HG03460 (cell line): ENCODE data around the gene REP15.
"Not testable (repeated sequence)": the region's sequence is repeated elsewhere in the genome, so short reads cannot be mapped to it uniquely, and the experiment has no call there.

Experiments
- ATAC-seq: cut with Tn5 transposase; IDR thresholded peaks from one replicate; pipeline ENCODE4 v1.9.1; 2021; ENCODE audit not compliant: unreplicated experiment

The REP15 gene, protein sequence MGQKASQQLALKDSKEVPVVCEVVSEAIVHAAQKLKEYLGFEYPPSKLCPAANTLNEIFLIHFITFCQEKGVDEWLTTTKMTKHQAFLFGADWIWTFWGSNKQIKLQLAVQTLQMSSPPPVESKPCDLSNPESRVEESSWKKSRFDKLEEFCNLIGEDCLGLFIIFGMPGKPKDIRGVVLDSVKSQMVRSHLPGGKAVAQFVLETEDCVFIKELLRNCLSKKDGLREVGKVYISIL

DNA sequence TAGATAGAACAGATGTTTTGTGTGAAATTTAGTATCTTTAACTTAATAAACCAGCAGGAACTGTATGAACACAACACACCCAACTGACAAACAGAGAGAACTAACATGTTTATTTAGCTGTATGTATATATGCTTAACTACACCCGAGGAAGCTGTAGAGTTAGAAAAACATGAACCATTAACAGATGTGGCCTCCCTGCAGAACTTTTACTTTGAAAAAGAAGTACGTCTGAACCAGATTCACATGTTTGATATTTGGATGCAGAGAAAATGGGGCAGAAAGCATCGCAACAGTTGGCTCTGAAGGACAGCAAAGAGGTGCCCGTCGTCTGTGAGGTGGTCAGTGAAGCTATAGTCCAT, at the start of gene REP15:
Gene REP15 (plus strand): TSS at position 155 of the 360 bp plus-strand sequence. CDS start 116 bp downstream, at position 271.
- no peak for ATAC-seq

DNA sequence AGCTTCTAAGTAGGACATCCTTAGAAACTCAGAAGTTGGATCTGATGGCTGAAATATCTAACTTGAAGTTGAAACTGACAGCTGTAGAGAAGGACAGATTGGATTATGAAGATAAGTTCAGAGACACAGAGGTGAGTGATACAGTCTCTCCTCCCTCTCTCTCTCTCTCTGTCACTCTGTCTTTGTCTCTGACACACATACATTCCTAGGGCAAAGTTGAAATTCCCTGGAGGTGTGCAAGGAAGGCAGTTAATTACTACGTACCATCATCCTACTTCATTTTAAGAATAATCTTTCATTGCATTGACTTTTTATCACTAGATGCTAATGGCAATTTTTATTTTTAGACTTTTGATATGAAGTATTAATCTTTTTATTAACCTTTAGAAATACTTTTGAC, 46.2 kb upstream of the REP15 start:
- no peak for ATAC-seq

DNA sequence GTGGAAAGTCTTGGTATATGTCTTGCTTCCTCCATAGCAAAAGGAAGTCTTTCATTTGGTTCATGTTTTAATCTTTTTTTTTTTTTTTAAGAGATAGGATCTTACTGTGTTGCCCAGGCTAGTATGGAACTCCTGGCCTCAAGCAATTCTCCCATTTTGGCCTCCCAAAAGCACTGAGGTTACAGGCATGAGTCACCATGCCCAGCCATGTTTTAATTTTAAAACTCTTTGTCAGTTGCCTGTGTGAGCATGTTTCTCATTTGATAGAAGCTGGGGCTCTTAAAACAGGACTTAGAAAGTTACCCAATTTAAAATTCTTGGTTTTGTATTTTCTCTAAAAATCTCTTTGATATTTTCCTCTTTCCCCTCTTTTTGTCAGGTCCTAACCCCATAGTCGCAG, 45.0 kb upstream of the REP15 start:
- no peak for ATAC-seq

- ATAC-seq = no peak
Measured at GRCh38 chr12:27652174-27652763, 44.0 kb upstream of the REP15 start.

- no peak for ATAC-seq
Measured at GRCh38 chr12:27653661-27654060, 42.6 kb upstream of the REP15 start.

- ATAC-seq = not testable (repeated sequence)
Measured at GRCh38 chr12:27655476-27655875, 40.8 kb upstream of the REP15 start.

GRCh38 chr12:27657296-27657695, 39.0 kb upstream of the REP15 start:
- no peak for ATAC-seq

DNA sequence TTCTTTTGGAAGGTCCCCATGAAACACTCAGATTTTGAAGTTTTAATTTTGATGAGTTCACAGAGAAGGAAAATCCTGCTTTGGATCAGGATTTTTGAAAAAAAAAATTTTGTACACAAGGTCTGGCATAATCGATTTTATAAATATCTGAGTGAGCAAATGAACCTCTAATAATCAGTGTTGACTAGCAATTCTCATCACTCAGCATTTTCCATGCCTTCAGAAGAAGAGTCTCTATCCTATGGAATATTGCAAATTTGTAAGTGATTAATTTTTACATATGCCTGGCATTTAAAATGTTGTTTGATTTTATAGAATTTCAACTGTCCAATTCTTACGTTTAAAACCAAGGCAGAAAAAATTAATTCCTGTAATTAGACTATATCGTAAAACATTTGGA, 30.5 kb upstream of the REP15 start:
- no peak for ATAC-seq

GRCh38 chr12:27666510-27666909, 29.7 kb upstream of the REP15 start:
- ATAC-seq = no peak

DNA sequence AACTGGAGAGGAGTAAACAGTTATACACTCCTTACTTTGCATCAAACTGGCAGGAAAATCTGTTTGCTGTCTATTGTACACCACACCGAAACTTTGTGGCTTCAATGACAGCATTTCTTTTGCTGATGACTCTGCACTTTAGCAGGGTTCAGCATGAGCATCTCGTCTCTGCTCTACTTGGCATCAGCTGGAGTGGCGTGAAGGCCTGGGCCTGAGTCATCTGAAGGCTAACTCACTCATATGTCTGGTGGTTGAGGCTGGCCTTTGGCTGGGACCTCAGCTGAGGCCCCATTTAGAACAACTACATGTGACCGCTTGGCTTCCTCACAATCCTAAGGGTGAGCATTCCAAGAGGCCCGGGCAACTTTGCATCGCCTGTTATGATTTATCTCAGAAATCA, 28.7 kb upstream of the REP15 start:
- no peak for ATAC-seq

- no peak for ATAC-seq
Measured at GRCh38 chr12:27672051-27672450, 24.2 kb upstream of the REP15 start.

DNA sequence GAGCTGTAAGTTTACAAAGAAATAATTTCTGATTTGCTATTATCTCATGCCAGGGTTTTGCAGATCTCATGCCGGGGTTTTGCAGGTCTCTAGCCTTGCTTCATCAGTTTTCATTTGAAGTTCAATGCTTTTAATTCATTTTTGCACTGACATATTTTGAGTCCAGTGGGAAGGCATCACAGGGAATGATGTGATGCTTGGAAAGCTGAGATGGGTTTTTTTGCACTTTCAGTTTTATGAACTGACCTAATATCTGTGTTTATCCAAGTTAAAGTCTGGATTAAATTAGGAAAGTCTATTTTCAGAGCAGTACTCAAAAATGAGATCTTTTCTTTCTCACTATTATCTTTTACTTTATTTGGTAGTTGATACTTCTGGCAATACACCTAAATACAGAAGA, 23.6 kb upstream of the REP15 start:
- ATAC-seq = no peak

GRCh38 chr12:27673101-27673718, 23.0 kb upstream of the REP15 start:
- no peak for ATAC-seq

- no peak for ATAC-seq
Measured at GRCh38 chr12:27674989-27675388, 21.3 kb upstream of the REP15 start.

GRCh38 chr12:27680619-27681018, 15.6 kb upstream of the REP15 start:
- ATAC-seq = no peak

GRCh38 chr12:27682534-27682933, 13.7 kb upstream of the REP15 start:
- no peak for ATAC-seq

DNA sequence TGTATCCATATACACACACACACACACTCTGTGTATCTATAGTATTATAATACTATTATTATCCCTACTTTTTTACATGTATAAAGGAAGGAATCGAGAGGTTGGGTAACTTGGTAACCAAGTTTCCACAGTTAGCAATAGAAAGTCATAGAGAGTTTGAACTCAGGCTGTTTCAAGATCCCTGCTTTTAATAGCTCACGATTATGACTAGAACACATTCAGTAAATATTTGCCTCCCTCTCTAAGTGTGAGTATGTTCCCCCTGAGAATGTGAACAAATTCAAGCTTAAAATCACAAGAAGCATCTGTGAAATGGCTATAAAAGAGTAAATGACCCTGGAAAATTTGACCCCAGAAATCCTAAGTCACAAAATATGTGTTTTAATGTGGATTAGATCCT, 11.0 kb upstream of the REP15 start:
- ATAC-seq = no peak

GRCh38 chr12:27686147-27686546, 10.1 kb upstream of the REP15 start:
- ATAC-seq = no peak

GRCh38 chr12:27688671-27689070, 7.6 kb upstream of the REP15 start:
- ATAC-seq = no peak

GRCh38 chr12:27689558-27690180, 6.6 kb upstream of the REP15 start:
- ATAC-seq = no peak

DNA sequence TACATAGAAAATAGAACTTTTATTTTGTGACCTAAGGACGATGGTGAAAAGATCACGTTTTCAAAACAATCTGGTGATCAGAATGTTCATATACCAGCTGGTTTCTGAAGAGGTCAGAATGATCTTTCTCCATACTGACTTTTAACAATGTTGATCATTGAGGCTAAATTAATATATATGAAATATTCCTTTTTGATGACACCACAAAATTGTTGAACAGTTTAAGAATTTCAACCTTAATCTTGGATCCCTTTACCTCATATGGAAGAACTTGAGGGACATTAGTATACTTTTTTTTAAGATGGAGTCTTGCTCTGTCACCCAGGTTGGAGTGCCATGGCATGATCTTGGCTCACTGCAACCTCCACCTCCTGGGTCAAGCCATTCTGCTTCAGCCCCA, 2.8 kb upstream of the REP15 start:
- no peak for ATAC-seq
